NCI-H2196 treated with DMSO at 0.1 percent for 48 hours (cell line): ENCODE measurements around the gene POLR3E.

Source experiments
- DNase-seq: peaks from one replicate; lab custom pipeline; 2025; ENCODE audit not compliant: unreplicated experiment; lab: John Stamatoyannopoulos, UW

POLR3E gene

GRCh38 chr16:22316411-22316811 lies 19.2 kb downstream of the POLR3E start:
- no peak for DNase-seq

GRCh38 chr16:22317001-22317530 lies 19.9 kb downstream of the POLR3E start:
- DNase-seq: no peak

DNA sequence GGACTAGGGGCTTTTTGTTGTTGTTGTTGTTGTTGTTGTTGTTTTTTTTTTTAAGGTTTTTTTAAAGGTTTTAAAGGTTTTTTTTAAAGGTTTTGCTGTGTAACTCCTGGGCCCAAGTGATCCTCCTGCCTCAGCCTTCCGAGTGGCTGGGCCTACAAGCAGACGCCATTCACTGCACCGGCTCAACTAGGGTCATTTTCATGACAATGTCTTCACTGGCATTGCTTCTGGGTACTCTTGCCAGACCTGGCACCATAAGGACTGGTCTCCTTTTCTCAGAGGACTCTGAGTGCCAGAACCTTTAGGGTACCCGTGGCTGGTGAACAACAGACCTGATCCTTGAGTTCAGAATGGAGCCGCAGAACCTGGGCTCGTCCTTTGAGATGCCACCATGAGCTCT lies 20.4 kb downstream of the POLR3E start:
- no peak for DNase-seq

DNA sequence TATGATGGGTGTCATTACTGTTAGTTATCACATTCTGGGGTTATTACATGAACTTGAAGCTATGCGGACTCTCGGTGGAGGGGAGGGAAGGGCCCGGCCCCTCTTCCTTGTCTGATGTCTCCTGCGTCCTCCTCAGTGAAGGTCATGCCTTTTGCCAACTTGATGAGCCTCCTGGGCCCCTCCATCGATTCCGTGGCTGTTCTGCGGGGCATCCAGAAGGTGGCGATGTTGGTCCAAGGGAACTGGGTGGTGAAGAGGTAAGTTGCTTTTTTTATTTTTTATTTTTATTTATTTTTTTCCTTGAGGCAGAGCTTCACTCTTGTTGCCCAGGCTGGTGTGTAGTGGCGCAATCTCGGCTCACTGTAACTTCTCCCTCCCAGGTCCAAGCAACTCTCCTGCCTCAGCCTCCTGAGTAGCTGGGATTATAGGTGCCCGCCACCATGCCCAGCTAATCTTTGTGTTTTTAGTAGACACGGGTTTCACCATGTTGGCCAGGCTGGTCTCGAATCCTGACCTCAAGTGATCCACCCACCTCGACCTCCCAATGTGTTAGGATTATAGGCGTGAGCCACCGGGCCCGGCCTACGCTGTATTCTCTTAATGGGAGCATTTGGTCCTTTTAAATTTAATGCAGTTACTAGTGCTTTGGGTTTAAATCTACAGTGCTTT lies 21.6 kb downstream of the POLR3E start:
- no peak for DNase-seq

- DNase-seq: no peak
Measured at GRCh38 chr16:22320572-22321339, 23.5 kb downstream of the POLR3E start.

DNA sequence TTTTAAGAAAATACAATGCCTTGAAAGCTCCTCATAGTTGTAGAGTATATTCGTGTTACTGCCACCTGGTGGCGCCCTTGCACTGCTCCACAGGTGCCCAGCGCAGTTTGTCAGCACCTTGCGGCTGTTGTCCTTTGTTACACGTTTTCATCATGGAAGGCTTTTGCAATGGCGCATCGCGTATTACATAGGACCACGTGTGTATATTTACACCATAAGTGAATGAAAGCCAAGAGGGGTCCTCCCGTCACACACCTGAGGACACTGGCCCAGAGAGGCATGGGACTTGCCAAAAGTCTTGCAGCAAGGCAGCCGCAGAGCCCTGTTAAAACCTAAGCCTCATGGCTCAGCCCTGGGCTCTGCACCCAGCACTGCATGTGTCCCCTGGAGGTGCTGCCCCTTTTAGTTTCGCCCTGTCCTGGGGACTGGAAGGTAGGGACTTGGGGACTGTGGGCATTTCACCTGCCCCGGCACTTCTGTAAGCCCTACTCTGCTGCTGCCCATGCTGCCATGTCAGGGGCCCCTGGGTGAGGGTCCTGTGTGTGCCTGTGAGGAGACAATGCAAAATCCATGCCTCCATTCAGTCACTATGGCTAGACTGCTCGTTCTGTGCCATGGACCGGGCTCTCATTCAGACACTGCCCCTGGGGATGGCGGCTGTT lies 24.3 kb downstream of the POLR3E start:
- DNase-seq: peak; percentile 57

GRCh38 chr16:22322021-22322471 lies 24.8 kb downstream of the POLR3E start:
- DNase-seq: no peak

GRCh38 chr16:22322741-22323140 lies 25.5 kb downstream of the POLR3E start:
- DNase-seq: no peak

DNA sequence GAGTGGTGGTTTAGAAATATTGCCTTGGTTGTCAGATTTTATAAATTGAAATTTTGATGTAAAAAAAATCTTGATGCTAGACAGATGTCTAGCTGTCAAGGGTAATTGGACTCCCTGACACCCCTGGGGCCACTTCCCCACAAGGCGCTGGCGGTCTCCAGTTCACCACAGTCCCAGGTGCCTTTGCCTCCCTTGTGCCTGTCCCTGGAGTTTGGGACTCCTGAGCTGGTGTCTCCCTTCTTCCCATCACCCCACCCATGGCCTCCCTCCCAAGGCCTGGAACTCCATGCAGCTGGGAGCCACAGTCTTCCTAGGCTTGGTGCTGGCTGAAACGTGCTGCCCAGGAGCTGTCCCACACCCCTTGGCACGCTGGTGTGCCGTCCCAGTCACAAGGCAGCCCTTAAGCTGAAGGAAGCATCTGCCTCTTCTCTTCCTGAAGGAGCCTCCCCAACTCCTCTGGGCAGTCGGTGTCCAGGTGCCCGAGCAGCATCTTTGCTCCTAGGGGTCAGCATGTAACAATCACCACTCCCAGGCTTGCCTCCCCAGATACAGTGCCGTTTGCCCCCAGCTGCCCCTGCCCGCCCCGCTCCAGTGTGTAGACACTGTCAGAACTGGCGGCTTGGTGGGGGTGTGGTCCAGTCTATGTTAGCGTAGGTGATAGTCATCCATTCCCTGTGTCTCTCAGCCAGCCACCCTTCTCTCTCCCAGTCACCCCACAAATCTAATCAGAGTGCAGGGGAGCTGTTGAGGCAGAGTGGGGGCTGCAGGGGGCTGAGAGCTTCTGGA lies 26.2 kb downstream of the POLR3E start:
- DNase-seq: no peak

DNA sequence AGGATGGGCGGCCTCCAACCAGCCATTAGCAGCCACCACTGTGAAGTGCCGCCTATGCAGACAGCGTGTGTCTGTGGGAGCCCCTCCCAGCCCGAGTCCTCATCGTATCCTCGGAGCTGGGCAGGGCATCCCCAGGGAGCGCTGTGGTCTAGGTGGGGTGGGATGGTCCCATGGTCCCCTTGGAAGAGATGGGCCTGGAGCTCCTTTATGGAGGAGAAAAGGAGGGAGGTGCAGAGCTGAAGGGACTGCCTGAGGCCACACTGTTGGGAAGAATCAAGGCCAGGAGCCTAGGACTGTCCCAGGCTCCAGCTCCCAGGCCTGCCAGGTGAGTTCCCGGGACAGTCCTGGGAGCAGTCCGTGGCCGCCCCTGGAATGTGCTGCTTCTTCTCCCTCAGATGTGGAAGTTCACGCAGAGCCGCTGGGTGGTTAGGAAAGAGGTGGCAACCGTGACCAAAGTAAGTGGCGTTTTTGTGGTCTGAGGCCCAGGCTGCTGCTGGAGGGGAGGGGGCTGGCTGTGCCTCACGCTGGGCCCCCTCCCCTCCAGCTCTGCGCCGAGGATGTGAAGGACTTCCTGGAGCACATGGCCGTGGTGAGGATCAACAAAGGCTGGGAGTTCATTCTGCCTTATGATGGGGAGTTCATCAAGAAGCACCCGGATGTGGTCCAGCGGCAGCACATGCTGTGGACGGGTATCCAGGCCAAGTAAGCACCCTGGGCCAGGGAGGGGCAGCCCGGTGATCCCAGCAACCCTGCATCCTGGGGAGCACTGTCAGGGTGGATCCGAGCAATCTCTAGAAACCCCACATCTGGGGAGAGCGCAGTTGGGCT lies 27.0 kb downstream of the POLR3E start:
- DNase-seq: no peak

GRCh38 chr16:22324787-22325597 lies 27.8 kb downstream of the POLR3E start:
- no peak for DNase-seq

GRCh38 chr16:22325598-22326368 lies 28.6 kb downstream of the POLR3E start:
- no peak for DNase-seq

DNA sequence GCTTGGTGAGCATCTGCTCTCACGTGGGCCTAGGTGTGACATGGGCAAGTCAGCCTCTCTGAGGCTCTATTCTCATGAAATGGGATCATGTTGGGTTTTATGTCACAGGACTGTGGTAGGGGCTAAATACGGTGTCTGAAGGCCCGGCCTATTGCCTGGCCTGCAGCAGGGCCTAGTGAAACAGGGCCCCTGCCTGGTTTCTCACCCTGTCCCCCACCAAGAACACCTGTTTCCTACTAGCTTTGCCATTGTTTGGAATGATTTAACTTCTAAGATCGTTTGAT lies 29.1 kb downstream of the POLR3E start:
- DNase-seq: no peak

- DNase-seq: no peak
Measured at GRCh38 chr16:22326771-22327445, 29.7 kb downstream of the POLR3E start.

- DNase-seq: no peak
Measured at GRCh38 chr16:22327446-22327775, 30.2 kb downstream of the POLR3E start.

DNA sequence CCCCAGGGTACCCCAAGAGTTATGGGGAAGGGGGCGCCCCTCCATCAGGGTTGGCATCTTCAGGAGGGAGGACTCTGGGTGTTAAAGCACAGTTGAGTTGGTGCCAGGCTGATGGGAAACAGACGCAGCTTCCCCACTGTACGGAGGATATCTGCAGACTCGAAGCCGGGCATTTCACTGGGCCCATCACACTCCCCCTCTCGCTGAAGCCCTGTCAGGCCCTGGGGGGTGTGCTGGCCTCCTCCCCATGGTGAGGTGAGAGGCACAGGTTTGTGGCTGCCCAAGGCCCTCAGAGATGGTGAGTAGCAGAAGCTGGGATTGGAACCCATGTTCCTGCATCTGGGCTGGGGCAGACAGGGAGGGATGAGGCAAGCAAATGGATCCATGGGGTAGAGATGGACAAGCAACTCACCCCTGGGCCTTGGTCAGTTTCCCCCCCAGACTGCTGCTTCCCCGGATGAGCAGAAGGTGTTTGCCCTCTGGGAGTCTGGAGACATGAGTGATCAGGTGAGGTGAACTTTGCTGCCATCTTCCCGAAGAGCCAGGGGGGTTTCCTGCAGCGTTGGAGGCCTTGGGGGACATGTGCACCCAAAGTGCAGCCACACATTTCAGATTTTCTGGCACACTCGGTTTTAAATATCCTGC lies 31.0 kb downstream of the POLR3E start:
- DNase-seq: no peak

DNA sequence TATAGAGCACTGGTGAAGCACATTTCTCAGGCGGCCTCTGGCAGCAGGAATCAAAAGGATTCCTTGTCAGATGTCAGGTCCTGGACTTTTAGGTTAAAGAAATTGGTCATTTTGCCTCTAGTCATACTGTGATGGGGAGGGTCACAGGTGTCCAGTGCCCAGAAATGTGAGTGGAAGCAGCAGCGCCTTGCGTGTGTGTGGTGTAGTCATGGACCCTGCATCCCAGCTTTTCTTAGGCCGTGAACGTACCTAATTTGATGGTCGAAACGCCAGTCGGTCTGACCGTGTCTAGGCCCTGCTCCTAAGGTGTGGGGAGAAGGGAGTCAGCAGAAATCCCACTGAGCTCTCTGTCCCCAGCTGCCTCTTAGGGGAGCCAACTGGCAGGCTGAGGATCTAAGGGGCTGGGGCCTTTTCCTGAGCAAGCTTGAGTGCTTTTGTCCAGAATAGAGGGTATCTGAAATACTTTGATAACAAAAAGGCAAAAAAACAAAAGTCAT lies 32.0 kb downstream of the POLR3E start:
- DNase-seq: no peak

DNA sequence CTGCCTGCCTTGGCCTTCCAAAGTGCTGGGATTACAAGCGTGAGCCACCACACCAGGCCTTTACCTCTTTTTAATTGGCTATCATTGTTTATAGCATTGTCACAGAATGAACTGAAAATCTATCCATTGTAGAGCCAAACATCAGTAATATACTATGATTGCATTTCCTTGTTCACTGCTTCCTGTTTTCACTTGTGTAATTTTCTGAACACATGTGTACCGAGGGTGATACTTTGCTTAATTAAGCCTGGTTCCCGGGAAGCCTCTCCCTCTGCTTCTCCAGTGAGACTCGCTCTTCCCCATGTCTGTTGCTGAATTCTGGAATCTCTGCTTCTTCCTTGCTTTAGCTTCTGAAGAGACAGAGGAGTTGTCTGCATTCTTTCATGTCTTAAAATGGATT lies 33.1 kb downstream of the POLR3E start:
- DNase-seq: no peak
